HG03439 (cell line): Measurements from ENCODE around the gene ZDHHC11B.
"Not testable (repeated sequence)": the region's sequence is repeated elsewhere in the genome, so short reads cannot be mapped to it uniquely, and the experiment has no call there.

ENCODE experiments used
- ATAC-seq: cut with Tn5 transposase; IDR thresholded peaks from one replicate; pipeline ENCODE4 v1.9.1; 2021; ENCODE audit warnings: mild to moderate bottlenecking, moderate library complexity; ENCODE audit not compliant: unreplicated experiment

The ZDHHC11B gene

GRCh38 chr5:771087-771781 is 13.3 kb downstream of the ZDHHC11B start:
- not testable (repeated sequence) for ATAC-seq

- not testable (repeated sequence) for ATAC-seq
Measured at GRCh38 chr5:770585-770984, 13.9 kb downstream of the ZDHHC11B start.

GRCh38 chr5:769485-770145 is 14.9 kb downstream of the ZDHHC11B start:
- ATAC-seq, result not testable (repeated sequence)

- no peak for ATAC-seq
Measured at GRCh38 chr5:766666-767431, 17.7 kb downstream of the ZDHHC11B start.

GRCh38 chr5:765948-766631 is 18.4 kb downstream of the ZDHHC11B start:
- ATAC-seq, result no peak

GRCh38 chr5:763998-764781 is 20.3 kb downstream of the ZDHHC11B start:
- ATAC-seq, result no peak

GRCh38 chr5:763397-763796 is 21.1 kb downstream of the ZDHHC11B start:
- no peak for ATAC-seq

GRCh38 chr5:762996-763395 is 21.5 kb downstream of the ZDHHC11B start:
- not testable (repeated sequence) for ATAC-seq

GRCh38 chr5:761854-762710 is 22.4 kb downstream of the ZDHHC11B start:
- no peak for ATAC-seq

GRCh38 chr5:761059-761771 is 23.3 kb downstream of the ZDHHC11B start:
- no peak for ATAC-seq

GRCh38 chr5:760363-761058 is 24.0 kb downstream of the ZDHHC11B start:
- no peak for ATAC-seq

- no peak for ATAC-seq
Measured at GRCh38 chr5:759781-760362, 24.7 kb downstream of the ZDHHC11B start.

- ATAC-seq, result no peak
Measured at GRCh38 chr5:759111-759751, 25.3 kb downstream of the ZDHHC11B start.

GRCh38 chr5:758698-759053 is 25.9 kb downstream of the ZDHHC11B start:
- ATAC-seq, result no peak

GRCh38 chr5:757931-758697 is 26.4 kb downstream of the ZDHHC11B start:
- no peak for ATAC-seq

- ATAC-seq, result no peak
Measured at GRCh38 chr5:757346-757930, 27.1 kb downstream of the ZDHHC11B start.
